Measurements from ENCODE around the gene PRKCA.
A peak's percentile ranks its signal among the peaks of the same experiment; 100 is the strongest.

Gene PRKCA

GRCh38 chr17:66860204-66860603 lies 557.8 kb downstream of the PRKCA start:
- DNase-seq = peak; percentile 15
